GM20000 (cell line): ENCODE data around the gene CETP.

Experiments used
- DNase-seq: peaks from one replicate; pipeline ENCODE4 v3.0.0; 2012; ENCODE audit warnings: low spot score
- TF ChIP-seq, protein P1 (sequence below): IDR thresholded peaks from 2 replicates; pipeline ENCODE4 v1.5.1; 2012; ENCODE audit warnings: mild to moderate bottlenecking, control low read depth; ENCODE audit errors: extremely low read depth, missing control alignments

The CETP gene

DNA sequence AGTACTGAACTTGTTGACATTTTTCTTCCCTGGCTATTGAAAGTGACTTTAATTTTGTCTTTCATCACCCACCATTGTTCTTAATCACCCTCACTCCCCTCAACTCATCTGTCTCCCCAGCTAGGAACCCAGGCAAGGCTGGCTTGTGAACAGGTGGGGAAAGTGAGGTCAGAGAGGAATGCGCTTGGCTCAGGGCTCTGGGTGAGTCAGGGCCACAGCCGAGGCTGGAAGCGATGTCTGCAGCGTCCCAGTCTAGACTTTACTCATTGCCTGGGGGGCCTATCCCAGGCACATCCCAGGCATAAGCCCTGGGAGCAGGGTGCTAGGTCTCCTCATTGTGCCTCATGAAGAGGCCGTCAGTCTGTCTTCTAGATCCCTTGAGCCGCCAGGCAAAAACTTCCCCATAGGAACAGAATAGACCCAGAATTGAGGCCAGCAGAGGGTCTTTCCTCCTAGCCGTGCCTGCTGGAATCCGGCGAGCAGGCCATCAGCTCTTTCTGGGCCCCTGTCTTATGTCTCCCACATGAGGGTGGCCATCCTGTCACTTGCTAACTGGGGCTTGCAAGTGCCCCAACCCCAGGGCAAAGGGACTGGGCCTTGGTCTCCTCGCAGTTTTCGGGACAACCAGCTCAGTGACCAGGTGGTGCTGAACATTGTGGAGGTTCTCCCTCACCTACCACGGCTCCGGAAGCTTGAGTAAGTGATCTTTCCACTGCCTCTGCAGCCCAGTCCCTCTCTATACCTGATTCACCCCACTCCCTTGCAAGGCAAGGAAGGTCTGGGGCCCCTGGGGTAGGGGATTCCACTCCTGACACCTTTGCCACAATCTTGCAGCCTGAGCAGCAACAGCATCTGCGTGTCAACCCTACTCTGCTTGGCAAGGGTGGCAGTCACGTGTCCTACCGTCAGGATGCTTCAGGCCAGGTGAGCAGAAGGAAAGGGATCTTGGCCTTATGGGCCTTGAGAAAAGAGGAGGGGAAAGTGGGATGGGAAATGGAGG, 67.7 kb downstream of the CETP start:
- DNase-seq, result no peak
- TF ChIP-seq, protein P1, sequence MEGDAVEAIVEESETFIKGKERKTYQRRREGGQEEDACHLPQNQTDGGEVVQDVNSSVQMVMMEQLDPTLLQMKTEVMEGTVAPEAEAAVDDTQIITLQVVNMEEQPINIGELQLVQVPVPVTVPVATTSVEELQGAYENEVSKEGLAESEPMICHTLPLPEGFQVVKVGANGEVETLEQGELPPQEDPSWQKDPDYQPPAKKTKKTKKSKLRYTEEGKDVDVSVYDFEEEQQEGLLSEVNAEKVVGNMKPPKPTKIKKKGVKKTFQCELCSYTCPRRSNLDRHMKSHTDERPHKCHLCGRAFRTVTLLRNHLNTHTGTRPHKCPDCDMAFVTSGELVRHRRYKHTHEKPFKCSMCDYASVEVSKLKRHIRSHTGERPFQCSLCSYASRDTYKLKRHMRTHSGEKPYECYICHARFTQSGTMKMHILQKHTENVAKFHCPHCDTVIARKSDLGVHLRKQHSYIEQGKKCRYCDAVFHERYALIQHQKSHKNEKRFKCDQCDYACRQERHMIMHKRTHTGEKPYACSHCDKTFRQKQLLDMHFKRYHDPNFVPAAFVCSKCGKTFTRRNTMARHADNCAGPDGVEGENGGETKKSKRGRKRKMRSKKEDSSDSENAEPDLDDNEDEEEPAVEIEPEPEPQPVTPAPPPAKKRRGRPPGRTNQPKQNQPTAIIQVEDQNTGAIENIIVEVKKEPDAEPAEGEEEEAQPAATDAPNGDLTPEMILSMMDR, result no peak

DNA sequence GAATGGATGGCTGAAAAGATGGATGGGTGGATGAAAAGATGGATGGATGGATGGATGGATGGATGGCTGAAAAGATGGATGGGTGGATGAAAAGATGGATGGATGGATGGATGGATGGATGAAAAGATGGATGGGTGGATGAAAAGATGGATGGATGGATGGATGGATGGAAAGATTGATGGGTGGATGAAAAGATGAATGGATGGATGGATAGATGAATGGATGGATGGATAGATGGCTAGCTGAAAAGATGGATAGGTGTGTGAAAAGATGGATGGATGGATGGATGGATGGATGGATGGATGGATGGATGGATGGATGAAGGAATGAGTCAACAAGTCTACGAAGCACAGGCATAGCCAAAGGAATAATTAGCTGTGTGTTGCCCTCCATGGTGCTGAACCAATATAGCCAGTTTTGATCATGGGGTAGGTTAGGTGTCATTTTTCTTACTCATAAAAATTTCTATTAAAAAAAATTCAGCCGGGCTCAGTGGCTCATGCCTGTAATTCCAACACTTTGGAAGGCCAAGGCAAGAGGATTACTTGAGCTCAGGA, 68.7 kb downstream of the CETP start:
- TF ChIP-seq, protein P1, result no peak
- no peak for DNase-seq

DNA sequence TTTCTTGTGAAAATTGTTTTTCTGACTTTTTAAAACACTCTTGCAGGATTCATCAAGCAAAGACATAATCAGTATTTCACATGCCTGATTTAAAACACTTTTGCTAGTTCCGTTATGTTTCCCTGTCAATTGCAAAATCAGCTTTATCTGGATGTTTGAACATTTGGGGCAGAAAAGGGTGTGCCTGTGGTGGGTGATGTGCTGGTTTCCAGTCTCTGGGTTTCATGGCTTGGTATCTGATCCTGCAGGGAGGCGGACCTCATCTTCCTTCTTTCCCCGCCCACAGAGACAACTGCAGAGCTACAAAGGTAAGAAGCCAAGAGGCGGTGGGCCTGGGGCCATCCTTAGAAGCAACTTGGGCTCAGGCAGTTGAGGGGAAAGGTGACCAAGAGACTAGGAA, 69.4 kb downstream of the CETP start:
- no peak for DNase-seq
- TF ChIP-seq, protein P1, result no peak

DNA sequence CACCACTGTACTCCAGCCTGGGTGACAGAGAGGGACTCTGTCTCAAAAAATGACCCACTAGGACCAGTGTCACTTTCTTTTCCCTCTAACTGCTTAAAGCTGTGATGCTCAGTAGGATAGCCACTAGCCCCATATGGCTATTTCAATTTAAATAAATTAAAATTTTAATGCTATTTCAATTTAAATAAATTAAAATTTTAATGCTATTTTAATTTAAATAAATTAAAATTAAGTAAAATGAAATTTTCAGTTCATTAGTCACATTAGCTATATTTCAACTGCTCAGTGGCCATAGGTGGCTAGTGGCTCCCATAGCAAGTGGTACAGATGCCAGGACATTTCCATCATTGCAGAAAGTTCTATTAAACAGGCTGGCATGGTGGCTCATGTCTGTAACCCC, 70.6 kb downstream of the CETP start:
- no peak for DNase-seq
- TF ChIP-seq, protein P1, result no peak

DNA sequence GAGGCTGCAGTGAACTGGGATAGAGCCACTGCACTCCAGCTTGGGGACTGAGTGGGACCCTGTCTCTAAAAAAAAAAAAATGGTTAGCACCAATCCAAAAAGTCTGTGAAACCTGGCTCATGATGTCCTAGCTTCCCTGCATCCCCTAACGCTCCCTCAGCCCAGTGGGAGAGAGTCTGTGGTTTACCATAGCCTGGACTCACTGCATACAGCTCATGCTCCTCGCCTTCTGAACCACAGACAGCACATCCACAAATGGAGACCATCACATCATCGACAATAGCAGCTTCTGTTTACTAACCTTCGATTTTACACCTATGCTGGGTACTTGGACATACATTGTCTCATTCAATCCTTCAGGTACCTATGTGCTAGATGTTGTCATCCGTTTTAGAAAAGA, 71.2 kb downstream of the CETP start:
- TF ChIP-seq, protein P1, result no peak
- DNase-seq, result no peak
